GM19372 (cell line): ENCODE measurements around the gene CNPY1.

ENCODE experiments used
- ATAC-seq: cut with Tn5 transposase; IDR thresholded peaks from one replicate; pipeline ENCODE4 v1.9.1; 2021; ENCODE audit warnings: mild to moderate bottlenecking, low read depth, moderate library complexity; ENCODE audit not compliant: unreplicated experiment

CNPY1 gene

DNA sequence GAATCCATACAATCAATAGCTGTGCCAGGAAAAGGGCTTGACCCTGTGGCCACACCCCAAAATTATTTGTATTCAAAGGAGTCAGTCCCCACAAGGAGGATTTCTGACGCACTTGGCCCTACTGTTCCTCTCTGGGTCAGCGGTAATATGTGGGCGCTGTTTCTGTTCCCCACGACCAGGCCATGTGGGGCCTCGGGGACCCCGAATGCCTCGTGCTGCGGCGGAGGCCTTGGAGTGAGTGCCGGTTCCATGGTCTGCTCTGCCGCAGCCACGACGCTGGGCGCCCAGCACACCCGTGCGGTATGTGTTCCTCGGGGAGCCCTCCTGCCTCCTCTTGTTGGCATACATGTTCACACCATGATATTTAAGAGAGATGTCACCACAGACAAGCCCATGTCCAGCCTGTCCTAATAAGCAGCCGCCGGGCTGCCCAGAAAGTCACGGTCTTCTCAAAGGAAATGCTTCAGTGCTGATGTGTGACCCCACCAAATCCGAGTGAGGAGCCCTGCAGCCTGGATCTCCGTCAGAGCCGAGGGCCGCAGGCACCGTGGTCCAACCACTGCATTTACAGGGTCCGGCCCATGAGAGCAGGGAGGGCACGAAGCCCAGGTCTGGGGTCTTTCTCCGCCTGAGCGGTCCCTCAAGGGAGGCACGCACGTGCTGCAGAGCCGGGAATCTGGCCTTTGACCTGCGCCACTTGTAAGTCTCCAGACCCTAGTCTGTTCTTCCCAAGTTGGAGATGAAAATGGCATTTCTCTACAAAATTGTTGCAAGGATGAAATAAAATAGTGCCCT is 52.4 kb downstream of the CNPY1 start:
- ATAC-seq, result no peak

DNA sequence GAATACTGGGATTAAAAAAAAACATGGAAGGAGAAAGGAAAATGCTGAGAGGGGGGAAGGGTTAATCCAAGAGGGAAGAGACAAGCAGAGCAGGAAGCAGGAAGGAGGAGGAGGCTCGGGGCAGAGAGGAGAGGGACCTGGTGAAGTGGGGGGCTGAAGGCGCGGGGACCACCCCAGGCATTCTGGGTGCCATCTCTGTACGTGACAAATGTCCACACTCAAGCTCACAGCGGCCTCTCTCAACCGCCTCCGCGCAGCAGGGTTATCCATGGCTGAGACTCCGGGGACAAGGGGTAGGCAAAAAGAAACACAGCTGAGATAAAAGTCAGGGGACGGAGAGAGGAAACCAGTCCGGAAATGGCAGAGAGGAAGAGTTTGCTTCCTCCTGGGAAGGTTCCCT is 54.5 kb downstream of the CNPY1 start:
- ATAC-seq, result no peak

DNA sequence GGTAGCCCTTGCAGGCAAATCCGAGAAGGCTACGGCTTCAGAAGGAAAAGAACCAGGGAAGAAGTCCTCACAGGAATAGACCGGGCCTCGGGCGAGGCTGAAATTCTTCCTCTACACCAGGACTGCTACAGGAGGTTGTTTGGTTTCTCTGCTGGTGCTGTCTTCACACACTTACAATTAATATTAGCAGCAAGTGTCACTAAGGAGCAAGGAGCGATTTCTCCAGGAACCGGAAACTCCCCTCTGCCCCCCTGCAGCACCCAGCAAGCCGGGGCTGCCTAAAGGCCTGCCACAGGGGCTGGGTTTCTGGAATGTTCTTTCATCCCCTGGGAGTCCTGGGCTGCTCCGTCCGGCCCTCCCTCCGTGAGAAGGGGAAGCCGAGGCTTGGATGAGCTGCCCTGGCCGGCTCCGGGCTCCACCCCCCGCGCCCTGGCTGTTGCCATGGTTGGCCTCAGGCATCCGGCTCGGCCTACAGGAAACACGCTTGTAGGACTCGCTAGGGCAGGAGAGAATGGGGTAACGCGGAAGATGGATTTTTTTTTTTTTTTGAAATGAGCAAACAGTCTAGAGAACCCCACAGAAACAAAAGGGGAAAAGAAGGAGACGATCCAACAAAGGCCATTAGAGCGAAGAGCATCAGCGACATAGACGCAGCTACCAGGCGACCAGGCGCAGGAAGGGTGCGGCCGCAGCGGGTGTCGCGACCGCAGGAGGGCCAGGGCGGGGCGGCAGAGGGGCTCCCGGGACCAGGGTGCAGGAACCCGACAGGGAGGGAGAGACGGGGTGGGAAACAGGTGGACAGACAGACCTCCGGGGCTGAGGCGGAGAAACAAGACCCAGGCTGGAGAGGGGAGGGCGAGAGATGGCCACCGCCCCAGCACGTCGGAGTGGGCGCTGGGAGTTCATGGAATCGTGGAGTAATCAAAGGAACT is 55.4 kb downstream of the CNPY1 start:
- peak; percentile 88 for ATAC-seq

DNA sequence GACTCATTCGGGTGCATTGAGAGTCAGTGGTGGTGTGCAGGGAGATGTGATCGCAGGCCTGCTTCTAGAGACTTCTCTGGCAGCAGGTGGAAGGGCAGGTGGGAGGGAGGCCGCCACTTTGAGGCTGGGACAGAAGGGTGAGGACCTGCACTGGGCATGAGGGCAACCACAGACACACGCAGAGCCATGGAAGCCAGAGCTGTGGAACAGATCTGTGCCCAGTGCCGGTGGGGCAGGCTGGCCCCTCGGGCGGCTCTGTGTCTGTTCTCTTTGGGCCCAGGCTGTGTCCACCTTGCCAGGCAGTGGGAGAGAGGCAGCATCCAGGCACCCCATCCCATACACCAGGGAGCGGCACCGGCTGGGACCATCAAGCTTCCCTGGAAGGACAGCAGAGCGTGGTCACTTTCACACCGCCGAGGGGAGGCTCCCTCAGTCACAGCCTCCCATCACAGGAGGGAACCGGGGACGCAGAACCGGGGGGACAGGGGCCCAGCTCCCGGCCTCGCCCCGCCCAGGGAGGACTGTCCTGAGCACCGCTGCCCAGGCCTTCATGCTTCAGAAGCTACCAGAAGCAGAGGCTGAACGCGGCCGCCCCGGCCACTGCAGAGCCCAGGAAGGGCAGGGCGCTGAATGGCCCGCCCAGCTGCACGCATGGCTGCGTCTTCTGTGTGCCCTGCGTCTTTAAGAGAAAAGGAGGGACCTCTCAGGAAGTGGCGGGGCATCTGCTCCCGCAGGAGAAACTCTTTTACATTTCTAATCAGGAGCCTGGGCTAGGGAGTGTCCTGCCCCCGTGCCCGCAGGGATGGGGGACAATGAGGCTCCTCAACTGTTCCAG is 56.3 kb downstream of the CNPY1 start:
- ATAC-seq, result peak; percentile 42

DNA sequence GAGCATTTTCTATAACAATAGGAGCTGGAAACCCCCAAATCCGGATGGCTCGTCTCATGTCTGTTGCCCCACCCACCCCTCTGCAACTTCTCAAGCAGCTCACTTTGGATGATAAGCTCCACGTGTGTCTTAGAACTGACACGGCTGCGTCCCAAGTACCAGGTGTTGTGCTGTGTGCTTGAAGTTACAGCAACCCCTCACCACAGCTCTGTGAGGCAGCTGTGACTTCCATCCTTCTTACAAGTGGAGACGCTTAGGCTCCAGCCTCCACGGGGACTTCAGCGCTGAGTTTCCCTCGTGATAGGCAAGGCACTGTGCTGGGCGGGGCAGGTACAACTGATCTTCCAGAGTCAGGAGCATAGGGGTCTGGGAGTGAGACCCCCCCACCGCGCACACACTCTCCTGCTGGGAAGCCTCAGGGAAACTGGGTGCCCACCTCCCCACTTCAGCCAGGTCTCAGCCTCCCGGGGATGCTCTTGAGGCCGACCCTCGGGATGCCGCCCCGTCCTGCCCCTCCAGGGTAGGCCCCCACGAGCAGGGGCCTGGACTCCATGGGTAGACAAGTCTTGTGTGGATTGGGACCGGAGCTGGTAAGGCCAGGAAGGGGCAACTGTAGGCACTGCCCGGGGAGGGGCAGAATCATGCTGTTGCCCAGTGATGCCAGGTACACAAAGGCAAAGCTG is 57.1 kb downstream of the CNPY1 start:
- ATAC-seq, result no peak

DNA sequence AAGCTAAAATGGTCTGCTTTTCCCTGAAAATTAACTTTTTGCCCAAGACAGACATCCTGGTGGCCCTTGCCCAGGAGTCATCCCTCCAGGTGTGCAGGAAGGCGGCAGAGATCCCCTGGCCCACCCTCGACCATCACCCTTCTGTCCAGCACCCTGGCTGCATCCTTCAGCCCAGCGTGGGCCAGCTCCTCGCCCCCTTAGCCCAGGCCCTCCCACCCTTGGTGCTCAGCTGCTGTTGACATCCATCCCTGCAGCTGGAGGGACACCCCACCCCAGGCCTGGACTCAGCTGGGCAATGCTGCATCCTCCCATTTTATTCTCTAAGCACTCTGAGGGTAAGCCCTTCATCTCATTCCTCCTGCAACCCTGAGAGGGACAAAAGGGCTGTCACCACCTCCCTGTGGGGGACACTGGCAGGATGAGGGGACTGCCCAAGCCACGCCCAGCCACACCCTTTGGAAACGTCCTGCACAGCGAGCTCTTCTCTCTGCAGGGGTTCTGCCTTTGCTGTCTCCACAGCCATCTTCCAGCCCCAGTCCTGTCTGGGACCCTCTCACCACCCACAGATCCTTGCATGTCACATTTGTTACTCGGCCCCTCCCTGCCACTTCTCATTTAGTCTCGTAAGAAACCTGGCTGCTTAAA is 57.8 kb downstream of the CNPY1 start:
- no peak for ATAC-seq

DNA sequence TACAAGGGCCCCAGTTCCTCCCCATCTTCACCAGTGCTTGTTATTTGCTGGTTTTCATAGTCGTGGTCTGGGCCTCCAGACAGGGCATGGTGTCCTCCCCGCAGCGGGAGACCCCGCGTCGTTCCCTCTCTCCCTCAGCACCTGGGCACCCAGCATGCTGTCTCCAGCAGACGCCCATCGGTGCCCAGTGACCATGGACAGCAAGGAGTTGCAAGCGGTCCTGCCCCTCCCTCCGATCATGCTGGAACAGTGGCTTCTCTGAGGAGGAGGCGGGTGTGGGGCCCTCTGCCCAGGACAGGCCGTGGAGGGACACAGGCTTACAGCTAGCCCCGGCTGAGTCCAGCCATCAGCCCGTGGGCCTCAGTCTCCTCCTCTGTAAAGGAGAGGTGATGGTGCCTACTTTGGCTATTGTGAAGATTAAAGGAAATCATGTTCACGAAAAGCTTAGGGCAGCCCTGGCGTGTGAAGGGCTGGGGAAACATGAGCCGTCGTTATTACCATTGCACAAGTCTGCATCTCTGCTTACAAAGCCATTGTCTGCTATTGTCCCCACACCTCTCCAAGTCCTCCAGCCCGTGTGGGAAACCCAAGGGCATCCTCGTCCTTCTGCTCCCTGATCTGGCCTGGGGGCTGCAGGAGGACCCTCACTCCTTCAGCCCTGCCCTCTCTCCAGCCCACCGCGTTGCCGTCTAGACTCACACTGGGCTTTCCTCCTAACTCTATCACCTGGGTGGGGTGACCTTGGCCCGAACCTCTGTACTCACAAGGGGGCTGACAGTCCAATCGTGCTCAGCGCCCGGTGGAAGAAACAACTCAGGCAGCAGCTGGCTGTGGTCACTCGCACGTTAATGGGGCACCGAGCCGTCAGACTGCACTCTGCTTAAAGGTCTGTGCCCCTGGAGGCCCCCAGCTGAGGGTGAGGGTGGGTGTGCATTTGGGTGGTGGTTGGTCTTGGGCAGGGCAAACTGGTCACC is 58.6 kb downstream of the CNPY1 start:
- ATAC-seq, result no peak

DNA sequence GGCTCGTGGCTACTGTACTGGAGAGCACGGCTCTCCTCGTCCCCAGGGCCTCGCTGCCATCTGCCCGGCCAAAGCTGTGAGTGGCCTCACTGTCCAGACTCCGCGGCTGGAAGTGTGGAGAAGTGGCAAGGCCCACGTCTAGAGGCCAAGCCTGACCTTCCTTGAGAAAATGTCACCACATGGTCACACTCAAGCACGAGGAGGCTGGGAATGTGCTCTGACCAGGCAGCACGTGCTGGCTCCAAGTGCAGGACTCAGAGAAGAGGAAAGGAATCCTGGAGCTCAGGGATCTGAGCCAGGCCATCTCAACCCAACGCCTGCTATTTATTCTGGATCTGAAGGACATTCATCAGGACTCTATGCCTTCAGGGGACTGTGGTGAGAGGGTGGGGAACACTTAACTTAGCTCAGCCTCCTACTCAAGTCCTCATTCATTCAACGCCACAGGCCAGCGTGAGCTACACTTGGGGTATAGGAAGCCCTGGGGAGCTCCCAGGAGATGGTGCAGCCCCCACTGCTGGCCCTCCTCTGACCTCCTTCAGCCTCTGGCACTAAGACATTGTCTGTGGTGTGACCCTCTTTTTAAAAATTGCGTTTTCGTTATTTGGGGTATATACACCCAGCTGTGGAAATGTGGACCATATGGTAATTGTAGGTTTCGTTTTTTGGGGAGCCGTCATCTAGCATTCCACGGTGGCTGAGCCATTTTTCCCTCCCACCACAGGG is 59.4 kb downstream of the CNPY1 start:
- no peak for ATAC-seq

DNA sequence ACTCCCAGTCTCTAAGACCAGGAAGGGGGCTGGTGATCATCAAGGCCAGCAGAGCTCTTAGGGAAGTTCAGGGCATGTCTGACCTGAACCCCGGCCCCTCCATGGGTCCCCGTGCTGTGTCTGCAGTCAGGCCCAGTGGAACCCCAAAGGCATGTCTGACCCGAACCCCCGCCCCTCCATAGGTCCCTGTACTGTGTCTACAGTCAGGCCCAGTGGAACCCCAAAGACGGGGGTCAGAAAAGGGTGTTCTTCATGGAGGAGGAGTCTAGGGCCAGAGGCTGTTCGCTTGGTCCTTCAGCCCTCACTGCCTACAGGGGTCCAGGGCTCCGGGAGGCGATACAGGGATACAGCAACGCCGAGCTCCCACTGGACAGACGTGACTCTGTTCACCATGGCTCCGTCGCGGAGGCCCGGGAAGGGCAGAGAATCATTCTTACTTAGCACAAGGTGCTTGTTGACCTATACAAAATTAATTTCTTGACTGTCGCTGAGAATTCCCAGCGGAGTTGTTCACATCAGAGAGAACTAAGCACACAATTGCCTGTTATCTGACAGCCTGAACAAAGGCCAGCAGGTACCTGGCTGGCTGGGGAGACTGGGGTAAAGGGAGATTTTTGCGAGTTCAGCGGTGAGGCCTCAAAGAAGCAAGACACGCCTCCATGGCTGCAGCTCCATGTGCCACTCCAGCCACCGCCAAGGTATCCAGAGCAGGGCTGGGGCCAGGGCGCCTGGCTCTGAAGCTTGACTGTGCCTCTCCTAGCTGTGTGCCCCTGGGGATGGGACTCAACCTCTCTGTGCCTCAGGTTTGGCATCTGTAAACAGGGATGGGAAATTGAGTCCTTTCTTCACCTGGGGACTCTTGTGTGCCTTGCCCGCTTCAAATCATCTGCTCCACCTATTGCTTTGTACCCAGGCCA is 61.6 kb downstream of the CNPY1 start:
- no peak for ATAC-seq

DNA sequence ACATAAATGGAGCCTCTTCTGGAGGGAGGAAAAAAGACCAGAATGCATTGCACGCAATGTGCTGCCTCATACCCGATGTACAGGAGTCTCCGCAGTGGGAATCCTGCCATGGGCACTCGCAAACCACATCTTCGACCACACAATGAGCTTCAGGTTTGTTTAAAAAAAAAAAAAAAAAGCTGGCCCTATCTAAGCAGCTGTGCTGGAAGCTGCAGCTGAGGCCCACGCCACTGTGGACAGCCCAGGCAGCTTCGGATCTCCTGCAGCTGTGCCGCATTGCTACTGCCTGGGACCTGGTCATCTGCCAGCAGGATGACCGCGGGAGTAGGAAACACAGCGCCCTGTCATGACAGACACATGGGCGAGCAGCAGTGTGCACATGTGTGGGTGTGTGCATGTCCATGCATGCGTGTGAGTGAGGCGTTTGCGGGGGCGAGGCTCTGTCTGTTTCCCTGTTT is 62.5 kb downstream of the CNPY1 start:
- ATAC-seq, result no peak

DNA sequence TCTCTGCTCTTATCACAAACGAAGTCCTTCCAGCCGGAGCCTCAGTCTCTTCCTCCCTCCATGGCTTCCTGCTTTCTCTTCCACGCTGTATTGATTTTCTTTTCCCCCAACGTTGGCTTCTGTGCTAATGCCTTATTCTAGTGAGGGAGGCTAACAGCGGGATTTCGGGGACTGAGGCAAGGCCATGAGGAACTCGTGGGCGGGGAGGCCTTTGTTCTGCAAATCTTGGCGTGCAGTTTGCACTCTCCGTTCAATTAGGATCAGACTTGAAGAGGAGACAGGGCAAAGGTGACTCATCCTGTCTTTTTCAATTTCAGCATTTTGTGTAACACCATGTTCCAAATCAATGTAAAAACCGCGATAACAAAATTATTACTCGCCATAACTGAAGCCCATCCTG is 63.1 kb downstream of the CNPY1 start:
- no peak for ATAC-seq

DNA sequence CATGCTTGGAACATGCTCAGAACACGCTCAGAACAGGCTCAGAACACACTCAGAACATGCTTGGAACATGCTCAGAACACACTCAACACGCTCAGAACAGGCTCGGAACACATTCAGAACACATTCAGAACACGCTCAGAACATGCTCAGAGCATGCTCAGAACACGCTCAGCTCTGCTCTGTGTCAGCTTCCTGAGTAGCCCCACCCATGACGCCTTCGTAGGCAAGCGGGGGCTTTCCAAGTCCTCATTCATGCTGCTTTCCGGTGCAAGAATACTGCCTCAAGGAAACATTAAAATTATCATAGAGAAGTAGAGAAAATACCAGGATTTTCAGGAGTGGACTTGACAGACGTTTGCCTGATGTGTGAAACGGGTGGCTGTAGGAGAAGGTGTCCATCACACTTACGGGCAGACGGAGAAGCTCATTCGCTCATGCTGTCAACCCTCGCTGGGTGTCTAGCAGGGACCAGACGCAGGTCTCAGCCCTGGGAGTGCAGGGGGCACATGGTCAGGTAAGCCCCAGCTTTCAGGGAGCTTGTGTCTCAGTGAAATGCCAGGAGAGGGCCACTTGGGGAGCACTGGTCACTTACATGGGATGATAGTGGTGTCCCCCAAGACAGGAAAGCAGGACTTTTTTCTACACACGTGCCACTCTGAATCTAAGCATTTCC is 63.7 kb downstream of the CNPY1 start:
- no peak for ATAC-seq

DNA sequence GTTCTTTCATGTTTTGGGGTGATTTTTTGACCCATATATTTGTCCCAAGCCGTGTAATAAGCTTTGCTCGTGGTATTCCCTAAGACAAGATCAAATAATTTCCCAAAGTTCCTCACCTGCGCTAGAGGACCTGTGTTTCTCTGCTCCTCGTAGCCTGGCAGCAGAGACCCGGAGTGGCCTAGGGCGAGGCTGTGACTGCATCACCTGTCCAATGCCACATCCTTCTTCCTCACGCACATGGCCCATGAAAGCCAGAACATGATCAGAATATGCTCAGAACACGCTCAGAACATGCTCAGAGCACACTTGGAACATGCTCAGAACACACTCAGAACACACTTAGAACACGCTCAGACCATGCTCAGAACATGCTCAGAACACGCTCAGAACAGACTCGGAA is 64.6 kb downstream of the CNPY1 start:
- ATAC-seq, result no peak

DNA sequence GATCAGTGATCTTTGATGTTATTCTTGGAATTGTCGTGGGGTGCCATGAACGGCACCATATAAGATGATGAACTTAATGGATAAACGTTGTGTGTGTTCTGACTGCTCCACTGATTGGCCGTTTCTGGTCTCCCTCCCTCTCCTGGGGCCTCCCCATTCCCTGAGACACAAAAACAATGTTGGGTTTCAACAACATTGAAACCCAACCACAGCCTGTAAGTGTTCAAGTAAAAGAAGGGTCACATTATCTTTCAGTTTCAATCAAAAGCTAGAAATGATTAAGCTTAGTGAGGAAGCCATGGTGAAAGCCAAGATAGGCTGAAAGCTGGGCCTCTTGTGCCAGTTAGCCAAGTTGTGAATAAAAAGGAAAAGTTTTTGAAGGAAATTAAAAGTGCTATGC is 68.9 kb downstream of the CNPY1 start:
- ATAC-seq, result peak; percentile 94

DNA sequence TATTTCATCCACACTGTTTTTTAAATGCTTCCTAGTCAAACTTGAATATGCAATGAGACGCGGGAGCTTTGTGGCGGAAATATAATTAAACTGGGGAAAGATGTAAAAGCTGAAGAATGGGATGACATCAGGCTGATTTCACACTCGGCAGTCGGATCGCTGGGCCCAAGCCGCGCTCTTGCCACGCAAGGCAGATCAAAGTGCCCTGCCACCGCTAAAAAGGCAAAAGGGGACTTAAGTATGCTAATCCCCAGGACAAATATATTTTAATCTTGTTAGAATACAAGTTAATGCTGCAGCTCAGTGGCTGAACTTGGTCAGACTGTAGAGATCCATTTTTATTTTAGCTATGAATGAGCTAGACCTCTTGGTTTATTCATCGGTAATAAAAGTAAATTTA is 74.6 kb downstream of the CNPY1 start:
- no peak for ATAC-seq
